ENCODE measurements around the gene NSD1.
"Not testable (repeated sequence)": the region's sequence is repeated elsewhere in the genome, so short reads cannot be mapped to it uniquely, and the experiment has no call there.

Gene NSD1

DNA sequence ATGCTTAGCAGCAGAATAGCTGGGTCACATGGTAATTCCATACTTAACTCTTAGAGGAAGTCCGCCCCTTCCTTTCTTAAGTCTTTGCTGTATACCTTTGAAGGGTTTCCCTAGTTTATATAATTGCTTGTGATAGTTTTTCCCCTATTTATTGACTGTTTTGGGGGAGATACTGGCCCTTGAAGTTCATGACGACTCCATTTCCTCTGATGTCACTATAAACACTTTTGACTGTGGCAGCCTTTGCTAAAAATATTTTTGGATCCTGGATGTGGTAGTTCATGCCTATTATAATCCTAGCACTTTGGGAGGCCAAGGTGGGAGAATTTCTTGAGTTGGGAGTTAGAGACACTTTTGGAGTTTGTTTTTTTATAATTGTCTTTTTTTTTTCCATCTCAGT, 38.4 kb downstream of the NSD1 start:
- no peaks in the 10 kb centered on the region for H3K9me3 ChIP-seq (ENCODE audit: severe bottlenecking)
- H3K4me3 ChIP-seq (ENCODE audit: low read depth, low read length), result no peak overlapping the region
- H3K36me3 ChIP-seq, result no peaks in the 10 kb centered on the region
- TF ChIP-seq, protein P1, sequence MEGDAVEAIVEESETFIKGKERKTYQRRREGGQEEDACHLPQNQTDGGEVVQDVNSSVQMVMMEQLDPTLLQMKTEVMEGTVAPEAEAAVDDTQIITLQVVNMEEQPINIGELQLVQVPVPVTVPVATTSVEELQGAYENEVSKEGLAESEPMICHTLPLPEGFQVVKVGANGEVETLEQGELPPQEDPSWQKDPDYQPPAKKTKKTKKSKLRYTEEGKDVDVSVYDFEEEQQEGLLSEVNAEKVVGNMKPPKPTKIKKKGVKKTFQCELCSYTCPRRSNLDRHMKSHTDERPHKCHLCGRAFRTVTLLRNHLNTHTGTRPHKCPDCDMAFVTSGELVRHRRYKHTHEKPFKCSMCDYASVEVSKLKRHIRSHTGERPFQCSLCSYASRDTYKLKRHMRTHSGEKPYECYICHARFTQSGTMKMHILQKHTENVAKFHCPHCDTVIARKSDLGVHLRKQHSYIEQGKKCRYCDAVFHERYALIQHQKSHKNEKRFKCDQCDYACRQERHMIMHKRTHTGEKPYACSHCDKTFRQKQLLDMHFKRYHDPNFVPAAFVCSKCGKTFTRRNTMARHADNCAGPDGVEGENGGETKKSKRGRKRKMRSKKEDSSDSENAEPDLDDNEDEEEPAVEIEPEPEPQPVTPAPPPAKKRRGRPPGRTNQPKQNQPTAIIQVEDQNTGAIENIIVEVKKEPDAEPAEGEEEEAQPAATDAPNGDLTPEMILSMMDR (IDR thresholded peaks at IDR 0.05; ENCODE audit: low read depth, low read length), result no peak
- no peaks in the 10 kb centered on the region for H3K27me3 ChIP-seq (ENCODE audit: insufficient read depth, low read depth, severe bottlenecking)
- H3K27ac ChIP-seq, result no peak overlapping the region
- DNase-seq, result no peak

DNA sequence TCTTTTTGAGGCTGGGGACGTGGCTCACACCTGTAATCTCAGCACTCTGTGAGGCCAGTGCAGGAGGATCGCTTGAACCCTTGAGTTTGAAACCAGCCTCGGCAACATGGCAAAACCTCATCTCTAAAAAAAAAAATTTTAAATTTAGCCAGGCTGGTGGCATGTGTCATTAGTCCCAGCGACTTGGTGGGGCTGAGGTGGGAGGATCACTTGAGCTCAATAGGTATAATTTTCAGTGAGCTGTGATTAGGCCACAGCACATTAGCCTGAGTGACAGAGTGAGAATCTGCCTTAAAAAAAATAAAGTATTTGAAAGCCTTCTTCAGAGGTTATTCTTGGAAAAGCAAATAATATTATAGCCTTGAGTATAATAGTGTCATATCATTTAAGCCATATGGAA, 41.8 kb downstream of the NSD1 start:
- TF ChIP-seq, protein P1 (IDR thresholded peaks at IDR 0.05; ENCODE audit: low read depth, low read length), result no peak
- H3K36me3 ChIP-seq, result no peaks in the 10 kb centered on the region
- no peaks in the 10 kb centered on the region for H3K9me3 ChIP-seq (ENCODE audit: severe bottlenecking)
- no peak overlapping the region for H3K27ac ChIP-seq
- no peak for DNase-seq
- H3K4me3 ChIP-seq (ENCODE audit: low read depth, low read length), result no peak overlapping the region
- H3K27me3 ChIP-seq (ENCODE audit: insufficient read depth, low read depth, severe bottlenecking), result no peaks in the 10 kb centered on the region

DNA sequence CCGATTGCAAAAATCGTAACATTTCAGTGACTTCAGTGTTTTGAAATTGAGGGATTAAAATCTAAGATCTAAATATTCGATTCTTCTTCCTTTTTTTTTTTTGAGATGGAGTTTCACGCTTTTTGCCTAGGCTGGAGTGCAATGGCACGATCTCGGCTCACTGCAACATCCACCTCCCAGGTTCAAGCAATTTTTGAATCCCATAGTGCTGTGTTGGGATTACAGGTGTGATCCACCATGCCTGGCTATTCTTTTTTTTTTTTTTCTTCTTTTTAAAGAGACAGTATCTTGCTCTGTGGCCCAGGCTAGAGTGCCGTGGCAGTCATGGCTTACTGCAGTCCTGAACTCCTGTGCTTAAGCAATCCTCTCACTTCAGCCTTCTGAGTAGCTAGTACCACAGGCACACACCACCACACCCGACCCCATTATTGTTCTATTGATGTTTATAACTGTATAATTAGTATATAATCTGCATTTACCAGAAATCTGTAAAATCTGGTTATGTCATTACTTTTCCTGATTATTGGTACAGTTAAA, 42.7 kb downstream of the NSD1 start:
- Histone ChIP-seq H3K4me3 (ENCODE audit: low read depth, low read length) (no peak overlapping the region), H3K9me3 (ENCODE audit: severe bottlenecking) (no peaks in the 10 kb centered on the region), H3K27ac (no peak overlapping the region), H3K27me3 (ENCODE audit: insufficient read depth, low read depth, severe bottlenecking) (no peaks in the 10 kb centered on the region), H3K36me3 (no peaks in the 10 kb centered on the region)
- no peak for DNase-seq
- TF ChIP-seq, protein P1 (IDR thresholded peaks at IDR 0.05; ENCODE audit: low read depth, low read length), result no peak

DNA sequence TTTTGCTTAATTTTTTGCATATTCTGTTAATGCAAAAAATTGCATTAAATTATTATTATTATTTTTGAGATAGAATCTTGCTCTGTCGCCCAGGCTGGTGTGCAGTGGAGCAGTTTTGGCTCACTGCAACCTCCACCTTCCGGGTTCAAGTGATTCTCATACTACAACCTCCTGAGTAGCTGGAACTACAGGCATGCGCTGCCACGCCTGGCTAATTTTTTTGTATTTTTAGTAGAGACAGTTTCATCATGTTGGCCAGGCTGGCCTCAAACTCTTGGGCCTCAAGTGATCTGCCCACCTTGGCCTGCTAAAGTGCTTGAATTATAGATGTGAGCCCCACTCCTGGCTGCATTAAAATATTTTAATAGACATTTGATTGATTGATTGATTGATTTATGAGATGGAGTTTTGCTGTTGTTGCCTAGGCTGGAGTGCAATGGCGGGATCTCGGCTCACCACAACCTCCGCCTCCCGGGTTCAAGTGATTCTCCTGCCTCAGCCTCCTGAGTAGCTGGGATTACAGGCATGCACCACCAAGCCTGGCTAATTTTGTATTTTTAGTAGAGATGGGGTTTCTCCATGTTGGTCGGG, 44.4 kb downstream of the NSD1 start:
- H3K4me3 ChIP-seq (ENCODE audit: low read depth, low read length); H3K27ac ChIP-seq: not testable (repeated sequence)

DNA sequence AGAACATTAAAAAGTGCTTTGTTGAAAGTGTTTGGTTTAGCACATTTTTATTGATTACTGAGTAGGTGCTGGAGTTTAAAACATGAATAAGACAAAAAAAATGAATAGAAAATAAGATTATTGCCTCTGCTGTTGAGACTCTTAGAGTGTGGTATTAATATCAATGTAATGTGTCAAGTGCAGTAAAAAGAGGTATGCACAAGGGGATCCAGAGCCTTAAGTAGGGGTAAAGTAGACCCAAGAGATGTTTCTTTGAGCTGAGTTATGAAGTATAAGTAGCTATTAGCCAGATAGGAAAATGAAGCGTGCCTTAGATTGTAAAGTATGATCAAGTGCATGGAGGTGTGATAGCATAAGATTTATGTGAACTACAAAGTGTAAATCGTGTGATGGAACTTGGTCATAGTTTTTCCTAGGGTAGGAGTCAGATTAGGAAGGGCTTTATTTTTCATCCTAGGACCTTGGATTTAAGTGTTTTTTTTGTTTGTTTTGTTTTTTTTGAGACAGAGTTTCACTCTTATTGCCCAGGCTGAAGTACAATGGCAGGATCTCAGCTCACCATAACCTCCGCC, 45.2 kb downstream of the NSD1 start:
- H3K36me3 ChIP-seq, result no peaks in the 10 kb centered on the region
- H3K9me3 ChIP-seq (ENCODE audit: severe bottlenecking), result no peaks in the 10 kb centered on the region
- H3K27ac ChIP-seq, result no peak overlapping the region
- H3K27me3 ChIP-seq (ENCODE audit: insufficient read depth, low read depth, severe bottlenecking), result no peaks in the 10 kb centered on the region
- H3K4me3 ChIP-seq (ENCODE audit: low read depth, low read length), result no peak overlapping the region
- DNase-seq, result no peak
- TF ChIP-seq, protein P1 (IDR thresholded peaks at IDR 0.05; ENCODE audit: low read depth, low read length), result no peak

More for the DNA sequence above, 44.4 kb downstream of the NSD1 start:
- H3K36me3 ChIP-seq; DNase-seq; H3K9me3 ChIP-seq (ENCODE audit: severe bottlenecking); H3K27me3 ChIP-seq (ENCODE audit: insufficient read depth, low read depth, severe bottlenecking): not testable (repeated sequence)

DNA sequence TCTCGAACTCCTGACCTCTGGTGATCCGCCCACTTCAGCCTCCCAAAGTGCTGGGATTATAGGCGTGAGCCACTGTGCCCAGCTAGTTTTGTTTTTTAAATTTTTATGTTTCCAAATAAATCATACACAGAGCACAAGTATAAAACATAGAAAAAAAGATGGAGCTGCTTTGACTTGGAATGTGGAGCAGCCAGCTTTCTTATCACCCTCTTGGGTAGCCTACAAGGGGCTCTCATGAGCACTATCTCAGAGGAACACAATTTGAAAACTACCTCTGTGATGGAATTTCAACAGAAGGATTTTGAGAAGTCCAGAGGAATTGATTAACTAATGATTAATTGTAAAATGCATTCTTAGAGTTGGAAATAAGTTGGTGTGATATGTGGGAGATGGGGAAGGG, 45.9 kb downstream of the NSD1 start:
- Histone ChIP-seq H3K27me3 (ENCODE audit: insufficient read depth, low read depth, severe bottlenecking) (no peaks in the 10 kb centered on the region), H3K36me3 (no peaks in the 10 kb centered on the region), H3K9me3 (ENCODE audit: severe bottlenecking) (no peaks in the 10 kb centered on the region), H3K27ac (no peak overlapping the region), H3K4me3 (ENCODE audit: low read depth, low read length) (no peak overlapping the region)
- DNase-seq, result no peak
- TF ChIP-seq, protein P1 (IDR thresholded peaks at IDR 0.05; ENCODE audit: low read depth, low read length), result no peak

Data from WERI-Rb-1 (cell line).